ENCODE measurements around the gene MYO9B.
"Not testable (repeated sequence)": the region's sequence is repeated elsewhere in the genome, so short reads cannot be mapped to it uniquely, and the experiment has no call there.

MYO9B gene

GRCh38 chr19:17183271-17183761, 107.7 kb downstream of the MYO9B start:
- 94 to 98% methylated on average over 11 to 13 of the region's 14 CpGs for WGBS, 2 experiments (ENCODE audit: insufficient coverage in 2 of 2)
- H3K27ac ChIP-seq (ENCODE audit: low read depth, low read length, severe bottlenecking), result no peak overlapping the region
- H3K4me3 ChIP-seq (ENCODE audit: extremely low read depth, insufficient read depth, low read length, poor library complexity, severe bottlenecking), result no peak overlapping the region
- H3K9me3 ChIP-seq (ENCODE audit: control insufficient read depth, low read length), result no peaks in the 10 kb centered on the region
- no peaks in the 10 kb centered on the region for H3K4me1 ChIP-seq (ENCODE audit: control insufficient read depth, insufficient read depth, low read length, poor library complexity, severe bottlenecking)
- peaks cover 77% of the 10 kb centered on the region for H3K36me3 ChIP-seq (ENCODE audit: control insufficient read depth, insufficient read depth, low read length)

- WGBS, 2 experiments (ENCODE audit: insufficient coverage in 2 of 2), result 91 to 97% methylated on average over 8 of the region's 11 CpGs
- H3K36me3 ChIP-seq (ENCODE audit: control insufficient read depth, insufficient read depth, low read length), result peaks cover 78% of the 10 kb centered on the region
- H3K4me1 ChIP-seq (ENCODE audit: control insufficient read depth, insufficient read depth, low read length, poor library complexity, severe bottlenecking), result no peaks in the 10 kb centered on the region
- H3K9me3 ChIP-seq (ENCODE audit: control insufficient read depth, low read length), result no peaks in the 10 kb centered on the region
- no peak overlapping the region for H3K4me3 ChIP-seq (ENCODE audit: extremely low read depth, insufficient read depth, low read length, poor library complexity, severe bottlenecking)
- H3K27ac ChIP-seq (ENCODE audit: low read depth, low read length, severe bottlenecking), result no peak overlapping the region
Observed at GRCh38 chr19:17183858-17184321, 108.3 kb downstream of the MYO9B start.

- Histone ChIP-seq H3K9me3 (ENCODE audit: control insufficient read depth, low read length) (no peaks in the 10 kb centered on the region), H3K4me3 (ENCODE audit: extremely low read depth, insufficient read depth, low read length, poor library complexity, severe bottlenecking) (no peak overlapping the region), H3K27ac (ENCODE audit: low read depth, low read length, severe bottlenecking) (no peak overlapping the region), H3K36me3 (ENCODE audit: control insufficient read depth, insufficient read depth, low read length) (peaks cover 83% of the 10 kb centered on the region), H3K4me1 (ENCODE audit: control insufficient read depth, insufficient read depth, low read length, poor library complexity, severe bottlenecking) (no peaks in the 10 kb centered on the region)
- 90 to 97% methylated on average over 8 to 11 of the region's 12 CpGs for WGBS, 2 experiments (ENCODE audit: insufficient coverage in 2 of 2)
Observed at GRCh38 chr19:17184371-17184841, 108.8 kb downstream of the MYO9B start.

GRCh38 chr19:17185590-17185989, 110.0 kb downstream of the MYO9B start:
- WGBS, 2 experiments (ENCODE audit: insufficient coverage in 2 of 2), result 91 to 94% methylated on average over 6 to 8 of the region's 8 CpGs
- no peaks in the 10 kb centered on the region for H3K9me3 ChIP-seq (ENCODE audit: control insufficient read depth, low read length)
- no peaks in the 10 kb centered on the region for H3K4me1 ChIP-seq (ENCODE audit: control insufficient read depth, insufficient read depth, low read length, poor library complexity, severe bottlenecking)
- H3K36me3 ChIP-seq (ENCODE audit: control insufficient read depth, insufficient read depth, low read length), result peaks cover 90% of the 10 kb centered on the region
- no peak overlapping the region for H3K27ac ChIP-seq (ENCODE audit: low read depth, low read length, severe bottlenecking)
- no peak overlapping the region for H3K4me3 ChIP-seq (ENCODE audit: extremely low read depth, insufficient read depth, low read length, poor library complexity, severe bottlenecking)

GRCh38 chr19:17191736-17192135, 116.2 kb downstream of the MYO9B start:
- H3K36me3 ChIP-seq (ENCODE audit: control insufficient read depth, insufficient read depth, low read length), result peaks cover 87% of the 10 kb centered on the region
- 90 to 100% methylated on average over 2 to 3 of the region's 6 CpGs for WGBS, 2 experiments (ENCODE audit: insufficient coverage in 2 of 2)

GRCh38 chr19:17192751-17193150, 117.2 kb downstream of the MYO9B start:
- Histone ChIP-seq H3K36me3 (ENCODE audit: control insufficient read depth, insufficient read depth, low read length) (peaks cover 87% of the 10 kb centered on the region), H3K27ac (ENCODE audit: low read depth, low read length, severe bottlenecking) (no peak overlapping the region), H3K4me3 (ENCODE audit: extremely low read depth, insufficient read depth, low read length, poor library complexity, severe bottlenecking) (no peak overlapping the region), H3K9me3 (ENCODE audit: control insufficient read depth, low read length) (no peaks in the 10 kb centered on the region), H3K4me1 (ENCODE audit: control insufficient read depth, insufficient read depth, low read length, poor library complexity, severe bottlenecking) (no peaks in the 10 kb centered on the region)
- WGBS, 2 experiments (ENCODE audit: insufficient coverage in 2 of 2), result 95 to 98% methylated on average over 26 of the region's 26 CpGs

More at GRCh38 chr19:17191736-17192135, 116.2 kb downstream of the MYO9B start:
- H3K9me3 ChIP-seq (ENCODE audit: control insufficient read depth, low read length); H3K4me3 ChIP-seq (ENCODE audit: extremely low read depth, insufficient read depth, low read length, poor library complexity, severe bottlenecking); H3K27ac ChIP-seq (ENCODE audit: low read depth, low read length, severe bottlenecking); H3K4me1 ChIP-seq (ENCODE audit: control insufficient read depth, insufficient read depth, low read length, poor library complexity, severe bottlenecking): not testable (repeated sequence)

- Histone ChIP-seq H3K4me3 (ENCODE audit: extremely low read depth, insufficient read depth, low read length, poor library complexity, severe bottlenecking) (no peak overlapping the region), H3K9me3 (ENCODE audit: control insufficient read depth, low read length) (no peaks in the 10 kb centered on the region), H3K4me1 (ENCODE audit: control insufficient read depth, insufficient read depth, low read length, poor library complexity, severe bottlenecking) (no peaks in the 10 kb centered on the region), H3K36me3 (ENCODE audit: control insufficient read depth, insufficient read depth, low read length) (peaks cover 86% of the 10 kb centered on the region), H3K27ac (ENCODE audit: low read depth, low read length, severe bottlenecking) (no peak overlapping the region)
- WGBS, 2 experiments (ENCODE audit: insufficient coverage in 2 of 2), result 93 to 96% methylated on average over 14 of the region's 16 CpGs
Observed at GRCh38 chr19:17194608-17195007, 119.0 kb downstream of the MYO9B start.

- Histone ChIP-seq H3K4me1 (ENCODE audit: control insufficient read depth, insufficient read depth, low read length, poor library complexity, severe bottlenecking) (no peaks in the 10 kb centered on the region), H3K4me3 (ENCODE audit: extremely low read depth, insufficient read depth, low read length, poor library complexity, severe bottlenecking) (no peak overlapping the region), H3K36me3 (ENCODE audit: control insufficient read depth, insufficient read depth, low read length) (peaks cover 89% of the 10 kb centered on the region), H3K27ac (ENCODE audit: low read depth, low read length, severe bottlenecking) (no peak overlapping the region), H3K9me3 (ENCODE audit: control insufficient read depth, low read length) (no peaks in the 10 kb centered on the region)
- WGBS, 2 experiments (ENCODE audit: insufficient coverage in 2 of 2), result 98 to 99% methylated on average over 23 of the region's 23 CpGs
Observed at GRCh38 chr19:17195106-17195505, 119.5 kb downstream of the MYO9B start.

- Histone ChIP-seq H3K9me3 (ENCODE audit: control insufficient read depth, low read length) (no peaks in the 10 kb centered on the region), H3K27ac (ENCODE audit: low read depth, low read length, severe bottlenecking) (no peak overlapping the region), H3K4me1 (ENCODE audit: control insufficient read depth, insufficient read depth, low read length, poor library complexity, severe bottlenecking) (no peaks in the 10 kb centered on the region), H3K4me3 (ENCODE audit: extremely low read depth, insufficient read depth, low read length, poor library complexity, severe bottlenecking) (no peak overlapping the region), H3K36me3 (ENCODE audit: control insufficient read depth, insufficient read depth, low read length) (peaks cover 88% of the 10 kb centered on the region)
- 95 to 100% methylated on average over 4 of the region's 7 CpGs for WGBS, 2 experiments (ENCODE audit: insufficient coverage in 2 of 2)
Observed at GRCh38 chr19:17196610-17197009, 121.0 kb downstream of the MYO9B start.

- Histone ChIP-seq H3K27ac (ENCODE audit: low read depth, low read length, severe bottlenecking) (no peak overlapping the region), H3K9me3 (ENCODE audit: control insufficient read depth, low read length) (no peaks in the 10 kb centered on the region), H3K4me1 (ENCODE audit: control insufficient read depth, insufficient read depth, low read length, poor library complexity, severe bottlenecking) (no peaks in the 10 kb centered on the region), H3K36me3 (ENCODE audit: control insufficient read depth, insufficient read depth, low read length) (peaks cover 94% of the 10 kb centered on the region), H3K4me3 (ENCODE audit: extremely low read depth, insufficient read depth, low read length, poor library complexity, severe bottlenecking) (no peak overlapping the region)
- WGBS, 2 experiments (ENCODE audit: insufficient coverage in 2 of 2), result 95 to 97% methylated on average over 12 to 16 of the region's 16 CpGs
Observed at GRCh38 chr19:17197666-17198065, 122.1 kb downstream of the MYO9B start.

GRCh38 chr19:17200408-17201079, 125.0 kb downstream of the MYO9B start:
- no peak overlapping the region for H3K4me3 ChIP-seq (ENCODE audit: extremely low read depth, insufficient read depth, low read length, poor library complexity, severe bottlenecking)
- 92 to 100% methylated on average over 11 to 12 of the region's 16 CpGs for WGBS, 2 experiments (ENCODE audit: insufficient coverage in 2 of 2)
- peaks cover 87% of the 10 kb centered on the region for H3K36me3 ChIP-seq (ENCODE audit: control insufficient read depth, insufficient read depth, low read length)
- no peak overlapping the region for H3K27ac ChIP-seq (ENCODE audit: low read depth, low read length, severe bottlenecking)
- no peaks in the 10 kb centered on the region for H3K4me1 ChIP-seq (ENCODE audit: control insufficient read depth, insufficient read depth, low read length, poor library complexity, severe bottlenecking)
- no peaks in the 10 kb centered on the region for H3K9me3 ChIP-seq (ENCODE audit: control insufficient read depth, low read length)
